OCI-LY3 (cell line): ENCODE data around the gene UBTD1.

ENCODE experiments used
- CTCF ChIP-seq: fragments of 200-600, 300-600 bp; sonication (generic); IDR thresholded peaks from 2 replicates; pipeline ENCODE4 v1.5.1; 2014; ENCODE audit warnings: antibody characterized with exemption, low read length, low read depth
- EZH2phosphoT487 ChIP-seq: fragments of 200-600 bp; shearing (Covaris generic); IDR thresholded peaks from 2 replicates; pipeline ENCODE4 v1.6.1; 2018; ENCODE audit warnings: antibody characterized with exemption, mixed run types, low read depth

GRCh38 chr10:97585439-97585811, 86.7 kb downstream of the UBTD1 start:
- no peak for TF ChIP-seq CTCF
- no peak for TF ChIP-seq EZH2phosphoT487
